ENCODE results near the gene GMNN. TPM values are rescaled to one million over a fixed set of nuclear protein-coding genes. Genes with fewer than 3 reads are reported as not detected.

The GMNN gene
- polyA plus RNA-seq, 1 donor (not counting 4 experiments of a cell fraction or from before 2014, with no cell fraction given), result 28.4 TPM

DNA sequence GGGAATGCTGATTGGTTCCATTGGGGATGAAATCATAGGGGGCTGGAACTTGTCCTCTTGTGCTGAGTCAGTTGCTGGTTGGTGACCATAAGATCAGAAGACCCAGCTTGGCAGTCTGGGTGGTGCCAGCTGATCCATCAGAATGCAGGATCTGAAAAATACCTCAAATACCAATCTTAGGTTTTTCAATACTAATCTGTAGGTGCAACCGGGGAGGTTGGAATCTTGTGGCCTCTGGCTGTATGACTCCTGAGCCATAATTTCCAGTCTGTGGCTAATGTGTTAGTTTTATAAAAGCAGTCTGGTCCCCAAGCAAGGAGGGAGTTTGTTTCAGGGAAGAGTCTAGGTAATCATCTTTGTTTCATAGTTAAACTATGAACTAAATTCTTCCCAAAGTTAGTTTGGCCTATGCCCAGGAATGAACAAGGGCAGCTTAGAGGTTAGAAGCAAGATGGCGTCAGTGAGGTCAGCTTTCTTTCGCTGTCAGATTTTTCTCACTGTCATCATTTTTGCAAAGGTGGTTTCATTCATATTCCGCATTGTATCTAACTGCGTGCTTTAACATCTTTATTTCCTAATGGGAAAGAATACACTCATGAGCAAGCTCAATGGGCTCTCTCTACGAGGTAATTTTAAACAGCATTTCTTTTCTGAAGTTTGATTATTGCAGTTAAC, 22.0 kb downstream of the GMNN start:
- Histone ChIP-seq H3K4me2 (ENCODE audit: control insufficient read depth, extremely low read depth, insufficient read depth, low read depth, low read length) (no peak overlapping the region), H4K20me1 (ENCODE audit: control insufficient read depth, extremely low read depth, insufficient read depth, low read length) (no peaks in the 10 kb centered on the region), H2AFZ (ENCODE audit: control insufficient read depth, low read length) (no peak overlapping the region), H3K9ac (ENCODE audit: control insufficient read depth, extremely low read depth, insufficient read depth, low read length) (no peak overlapping the region), H3K79me2 (ENCODE audit: control insufficient read depth, insufficient read depth, low read length) (no peaks in the 10 kb centered on the region), H3K9me1 (ENCODE audit: control insufficient read depth, extremely low read depth, insufficient read depth, low read length) (no peaks in the 10 kb centered on the region), H3K9me3 (ENCODE audit: control insufficient read depth, low read depth, low read length) (no peaks in the 10 kb centered on the region), H3K27me3 (ENCODE audit: control insufficient read depth, extremely low read depth, insufficient read depth, low read length) (no peaks in the 10 kb centered on the region), H3K4me1 (ENCODE audit: control insufficient read depth, extremely low read depth, insufficient read depth, low read length) (no peaks in the 10 kb centered on the region), H3K27ac (ENCODE audit: control insufficient read depth, insufficient read depth, low read length) (no peak overlapping the region), H3K4me3 (ENCODE audit: control insufficient read depth in 2 of 3, extremely low read depth in 1 of 3, insufficient read depth in 2 of 3, low read depth in 1 of 3, low read length in 3 of 3) (no peak overlapping the region), H3K36me3 (ENCODE audit: control insufficient read depth in 2 of 2, extremely low read depth in 1 of 2, insufficient read depth in 2 of 2, low read length in 2 of 2) (no peaks in the 10 kb centered on the region)
- TF ChIP-seq EZH2 (IDR thresholded peaks at IDR 0.05; ENCODE audit: low read length), result no peak
- TF ChIP-seq, protein P1, sequence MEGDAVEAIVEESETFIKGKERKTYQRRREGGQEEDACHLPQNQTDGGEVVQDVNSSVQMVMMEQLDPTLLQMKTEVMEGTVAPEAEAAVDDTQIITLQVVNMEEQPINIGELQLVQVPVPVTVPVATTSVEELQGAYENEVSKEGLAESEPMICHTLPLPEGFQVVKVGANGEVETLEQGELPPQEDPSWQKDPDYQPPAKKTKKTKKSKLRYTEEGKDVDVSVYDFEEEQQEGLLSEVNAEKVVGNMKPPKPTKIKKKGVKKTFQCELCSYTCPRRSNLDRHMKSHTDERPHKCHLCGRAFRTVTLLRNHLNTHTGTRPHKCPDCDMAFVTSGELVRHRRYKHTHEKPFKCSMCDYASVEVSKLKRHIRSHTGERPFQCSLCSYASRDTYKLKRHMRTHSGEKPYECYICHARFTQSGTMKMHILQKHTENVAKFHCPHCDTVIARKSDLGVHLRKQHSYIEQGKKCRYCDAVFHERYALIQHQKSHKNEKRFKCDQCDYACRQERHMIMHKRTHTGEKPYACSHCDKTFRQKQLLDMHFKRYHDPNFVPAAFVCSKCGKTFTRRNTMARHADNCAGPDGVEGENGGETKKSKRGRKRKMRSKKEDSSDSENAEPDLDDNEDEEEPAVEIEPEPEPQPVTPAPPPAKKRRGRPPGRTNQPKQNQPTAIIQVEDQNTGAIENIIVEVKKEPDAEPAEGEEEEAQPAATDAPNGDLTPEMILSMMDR (optimal IDR thresholded peaks at IDR 0.05 in 1 of 3, IDR thresholded peaks at IDR 0.05 in 1 of 3, conservative IDR thresholded peaks at IDR 0.05 in 1 of 3; ENCODE audit: extremely low read depth in 1 of 3, insufficient read depth in 2 of 3, low read length in 3 of 3), result no peak
- DNase-seq (ENCODE audit: low read depth, low spot score), result no peak
- FAIRE-seq, result peak; percentile 52
- dilution Hi-C loops (cut with MboI; ENCODE audit: extremely low pct_ligation_motif_present, low sequenced_read_pairs), result no loop called here

DNA sequence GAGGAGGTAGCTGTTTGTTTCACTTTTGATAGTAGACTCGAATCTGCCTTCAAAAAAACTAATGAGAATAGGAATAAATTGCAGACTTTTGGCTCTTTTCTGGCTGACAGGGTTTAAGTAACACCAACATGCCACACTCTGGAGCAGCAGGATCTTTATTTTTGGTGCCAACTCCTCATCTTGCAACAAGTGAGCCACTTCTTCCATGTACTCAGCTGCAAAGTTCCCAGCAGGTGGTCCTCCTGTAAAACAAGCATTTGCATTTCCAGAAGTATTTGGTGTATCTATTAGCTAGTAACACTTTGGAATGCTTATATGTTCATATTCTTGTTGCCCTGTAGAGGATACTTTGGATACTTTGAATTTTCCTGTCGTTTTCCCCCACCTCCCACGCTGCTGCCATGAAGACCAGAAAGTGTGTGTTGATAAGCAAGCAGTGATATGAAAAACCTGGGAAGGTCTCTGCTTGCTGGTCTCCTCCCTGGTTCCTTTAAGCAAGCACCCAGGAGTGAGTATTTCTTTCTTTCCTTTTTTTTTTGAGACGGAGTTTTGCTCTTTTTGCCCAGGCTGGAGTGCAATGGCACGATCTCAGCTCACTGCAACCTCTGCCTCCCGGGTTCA, 23.0 kb downstream of the GMNN start:
- dilution Hi-C loops (cut with MboI; ENCODE audit: extremely low pct_ligation_motif_present, low sequenced_read_pairs), result no loop called here
- Histone ChIP-seq H3K36me3 (ENCODE audit: control insufficient read depth in 2 of 2, extremely low read depth in 1 of 2, insufficient read depth in 2 of 2, low read length in 2 of 2) (no peaks in the 10 kb centered on the region), H3K79me2 (ENCODE audit: control insufficient read depth, insufficient read depth, low read length) (no peaks in the 10 kb centered on the region), H3K27ac (ENCODE audit: control insufficient read depth, insufficient read depth, low read length) (no peak overlapping the region), H3K27me3 (ENCODE audit: control insufficient read depth, extremely low read depth, insufficient read depth, low read length) (no peaks in the 10 kb centered on the region), H3K4me3 (ENCODE audit: control insufficient read depth in 2 of 3, extremely low read depth in 1 of 3, insufficient read depth in 2 of 3, low read depth in 1 of 3, low read length in 3 of 3) (no peak overlapping the region), H3K4me1 (ENCODE audit: control insufficient read depth, extremely low read depth, insufficient read depth, low read length) (no peaks in the 10 kb centered on the region), H4K20me1 (ENCODE audit: control insufficient read depth, extremely low read depth, insufficient read depth, low read length) (no peaks in the 10 kb centered on the region), H3K4me2 (ENCODE audit: control insufficient read depth, extremely low read depth, insufficient read depth, low read depth, low read length) (peak overlapping the region; percentile 7), H3K9me3 (ENCODE audit: control insufficient read depth, low read depth, low read length) (no peaks in the 10 kb centered on the region), H3K9ac (ENCODE audit: control insufficient read depth, extremely low read depth, insufficient read depth, low read length) (no peak overlapping the region), H2AFZ (ENCODE audit: control insufficient read depth, low read length) (no peak overlapping the region), H3K9me1 (ENCODE audit: control insufficient read depth, extremely low read depth, insufficient read depth, low read length) (no peaks in the 10 kb centered on the region)
- FAIRE-seq (no peak), DNase-seq (ENCODE audit: low read depth, low spot score) (no peak)
- TF ChIP-seq EZH2 (IDR thresholded peaks at IDR 0.05; ENCODE audit: low read length), result no peak
- TF ChIP-seq, protein P1 (optimal IDR thresholded peaks at IDR 0.05 in 1 of 3, IDR thresholded peaks at IDR 0.05 in 1 of 3, conservative IDR thresholded peaks at IDR 0.05 in 1 of 3; ENCODE audit: extremely low read depth in 1 of 3, insufficient read depth in 2 of 3, low read length in 3 of 3), result no peak

All from keratinocyte (primary cell).